GM18499 (cell line): ENCODE measurements around the gene RPS14.

ENCODE experiments used
- ATAC-seq: cut with Tn5 transposase; IDR thresholded peaks from one replicate; pipeline ENCODE4 v1.9.1; 2021; ENCODE audit warnings: moderate number of reproducible peaks; ENCODE audit not compliant: insufficient read depth, unreplicated experiment

Gene RPS14

DNA sequence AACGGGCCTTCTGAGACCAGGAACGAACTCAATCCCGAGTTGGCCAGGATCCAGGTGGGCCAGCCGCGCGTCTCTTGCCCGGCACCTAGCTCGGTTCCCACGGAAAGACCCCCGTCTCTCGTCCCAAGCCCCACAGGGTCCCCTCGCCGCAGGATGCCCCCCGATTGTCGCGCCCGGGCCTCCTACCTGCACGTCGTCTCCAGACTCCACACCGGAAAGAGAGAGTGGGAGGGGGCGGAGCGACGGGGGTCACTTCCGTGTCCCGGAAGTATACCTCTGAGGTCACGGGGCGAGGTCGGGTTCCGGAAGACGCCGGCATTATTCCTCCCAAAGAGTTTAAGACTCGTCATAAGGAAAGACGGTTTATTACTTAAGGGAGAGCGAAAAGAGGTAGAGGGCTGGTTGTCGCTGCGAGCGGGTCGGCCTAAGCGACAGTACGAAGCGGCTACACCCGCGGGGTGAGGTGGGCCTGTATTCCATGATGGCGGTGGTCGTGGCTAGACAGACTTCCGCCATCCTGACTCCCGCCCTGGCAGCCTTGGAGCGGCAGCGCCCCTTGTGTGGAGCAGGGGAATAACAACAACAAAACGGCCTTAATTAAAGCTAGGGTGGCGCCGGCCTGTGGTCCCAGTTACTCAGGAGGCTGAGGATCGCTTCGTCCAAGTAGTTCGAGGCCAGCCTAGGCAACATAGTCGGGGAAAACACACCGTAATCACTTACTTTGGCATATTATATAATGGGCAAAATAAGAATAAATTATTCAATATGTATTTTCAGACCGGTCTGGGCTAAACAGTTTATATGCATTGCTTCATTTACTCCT is at the start of gene RPS14:
RPS14 (minus strand) TSS at position 223 of the 823 bp plus-strand sequence. CDS start 2,006 bp downstream, outside the sequence.
- ATAC-seq: peak; percentile 86

DNA sequence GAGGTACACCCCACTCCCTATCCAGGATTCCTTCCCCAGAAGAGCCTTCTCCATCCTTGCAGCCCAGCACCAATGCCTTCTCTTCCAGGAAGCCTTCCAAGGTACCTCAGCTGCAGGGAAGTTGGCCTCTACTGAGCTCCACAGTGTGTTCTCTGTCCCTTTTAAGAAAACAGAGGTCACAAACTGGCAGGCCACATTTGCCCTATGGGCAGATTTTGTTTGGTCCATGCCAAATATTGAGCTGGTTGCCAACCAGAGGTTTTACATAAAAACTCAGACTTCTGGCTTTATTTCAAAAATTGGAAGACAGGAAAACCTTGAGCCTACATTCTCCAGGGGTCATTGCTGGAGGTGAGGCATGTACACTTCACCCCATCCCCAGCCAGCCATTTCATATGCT is 49.4 kb upstream of the RPS14 start:
- no peak for ATAC-seq

DNA sequence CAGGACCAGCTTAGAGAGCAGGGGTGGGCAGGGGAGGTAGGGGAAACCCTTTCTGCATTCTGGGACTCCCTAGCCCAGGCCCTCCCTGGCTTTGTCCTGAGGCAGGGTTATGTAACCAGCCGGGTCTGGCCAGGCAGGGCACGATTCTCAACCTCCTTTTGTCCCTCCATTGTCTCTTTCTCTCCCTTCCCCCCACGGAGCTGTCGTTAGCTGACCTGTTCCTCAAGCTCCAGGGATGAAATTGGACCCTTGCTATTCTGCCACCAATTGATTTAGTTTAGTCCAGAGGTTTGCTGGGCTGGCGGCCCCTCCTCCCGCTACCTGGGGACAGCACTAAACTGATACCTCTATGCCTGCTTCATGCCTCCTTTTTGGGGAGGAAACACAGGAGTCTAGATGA is 49.0 kb upstream of the RPS14 start:
- ATAC-seq: no peak

DNA sequence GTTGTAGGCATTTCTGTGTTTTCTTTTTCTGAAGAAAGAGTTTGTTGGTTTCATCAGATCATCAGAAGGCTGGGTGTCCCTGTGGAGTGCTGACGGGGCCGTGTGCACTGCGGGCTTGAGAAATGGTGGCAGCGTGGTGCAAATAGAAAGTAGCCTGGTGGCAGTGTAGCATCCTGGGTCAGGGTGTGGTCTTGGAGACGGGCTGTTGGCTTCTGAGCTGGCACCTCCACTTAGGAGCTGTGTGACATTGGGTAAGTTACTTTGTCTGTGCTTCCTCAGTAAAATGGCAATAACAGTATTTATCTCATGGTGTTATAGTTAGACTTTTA is 48.4 kb upstream of the RPS14 start:
- no peak for ATAC-seq

DNA sequence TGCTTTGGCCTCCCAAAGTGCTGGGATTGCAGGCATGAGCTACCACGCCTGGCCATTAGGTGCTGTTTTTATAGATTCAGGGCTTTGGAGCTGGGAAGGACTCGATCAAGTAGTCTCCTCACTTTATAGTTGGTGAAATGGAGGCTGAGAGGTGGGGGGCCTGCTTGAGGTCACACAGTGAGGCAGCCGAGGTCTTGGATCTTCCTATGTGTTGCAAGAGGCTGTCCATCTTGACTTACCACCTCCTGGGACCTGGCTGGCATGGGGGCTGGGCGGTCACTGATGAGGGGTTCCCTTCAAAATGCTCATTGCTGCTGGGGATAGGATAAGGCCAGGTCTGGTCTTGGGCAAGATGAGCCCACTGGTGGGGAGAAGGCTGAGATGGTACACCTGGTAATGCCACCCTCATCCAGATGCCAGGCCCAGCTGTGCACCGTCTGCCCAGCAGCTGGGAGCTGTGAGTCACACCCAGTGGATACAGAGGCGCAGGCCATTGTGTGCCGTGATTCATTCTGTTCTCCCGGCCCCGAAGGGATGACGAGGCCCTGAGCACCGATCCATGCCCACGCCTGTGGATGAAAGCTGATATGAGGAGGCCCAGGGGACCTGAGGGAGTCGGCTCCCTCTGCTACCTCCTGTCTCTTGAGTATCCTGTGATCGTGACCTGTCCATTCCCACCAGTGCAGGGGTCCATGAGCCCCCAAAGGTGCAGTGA is 47.9 kb upstream of the RPS14 start:
- ATAC-seq: no peak

DNA sequence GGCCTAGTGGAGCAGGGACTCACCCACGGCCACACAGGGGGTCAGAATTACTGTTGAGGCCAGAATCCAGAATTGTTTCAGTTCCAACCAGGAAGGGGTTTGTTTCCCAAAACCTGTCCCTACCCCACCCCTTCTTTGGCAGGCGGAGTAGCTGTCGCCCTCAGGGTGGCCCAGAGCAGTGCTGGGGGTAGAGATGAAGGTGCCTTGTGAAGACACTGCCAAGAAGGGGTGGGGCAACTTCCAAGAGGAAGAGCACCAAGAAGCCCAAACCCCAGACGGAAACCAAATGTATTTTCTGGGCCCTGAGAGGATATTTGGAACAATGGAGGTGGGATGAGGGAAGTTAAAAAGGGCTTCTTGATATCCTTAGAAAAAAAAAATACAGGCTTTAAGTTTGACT is 47.0 kb upstream of the RPS14 start:
- ATAC-seq: no peak

DNA sequence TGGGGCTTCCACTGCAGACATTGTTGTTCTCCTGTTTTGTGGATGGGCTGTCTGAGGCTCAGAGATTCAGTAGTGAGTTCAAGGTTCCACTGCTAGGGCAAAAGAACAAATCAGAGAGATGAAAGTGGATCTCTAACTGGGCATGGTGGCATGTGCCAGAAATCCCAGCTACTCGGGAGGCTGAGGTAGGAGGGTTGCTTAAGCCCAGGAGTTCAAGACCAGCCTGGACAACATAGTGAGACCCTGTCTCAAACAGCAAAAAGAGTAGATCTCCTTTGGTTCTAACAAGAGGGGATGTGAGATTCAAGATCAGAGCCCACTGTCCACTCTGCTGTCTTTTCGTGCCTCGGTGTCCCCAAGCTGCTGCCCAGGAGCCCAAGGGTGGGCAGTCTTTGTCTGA is 46.6 kb upstream of the RPS14 start:
- ATAC-seq: no peak

DNA sequence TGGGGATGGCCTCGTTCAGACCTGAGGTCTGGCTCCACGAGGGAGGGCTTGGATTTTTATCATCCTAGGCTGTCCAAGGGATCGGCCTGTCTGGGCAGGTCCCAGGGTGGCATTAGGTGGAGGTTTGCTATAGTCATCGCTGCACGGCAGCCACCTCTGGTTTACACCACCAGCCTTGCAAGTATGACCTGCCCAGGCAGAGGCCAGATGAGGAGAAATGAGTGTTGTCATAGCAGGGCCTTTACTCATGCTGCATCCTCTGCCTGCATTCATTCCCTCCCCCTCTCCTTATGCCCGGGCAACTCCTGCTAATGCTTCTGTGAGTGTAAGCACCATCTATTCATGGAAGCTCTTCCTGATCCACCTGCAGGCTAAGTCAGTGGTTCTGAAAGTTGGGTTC is 43.1 kb upstream of the RPS14 start:
- no peak for ATAC-seq

DNA sequence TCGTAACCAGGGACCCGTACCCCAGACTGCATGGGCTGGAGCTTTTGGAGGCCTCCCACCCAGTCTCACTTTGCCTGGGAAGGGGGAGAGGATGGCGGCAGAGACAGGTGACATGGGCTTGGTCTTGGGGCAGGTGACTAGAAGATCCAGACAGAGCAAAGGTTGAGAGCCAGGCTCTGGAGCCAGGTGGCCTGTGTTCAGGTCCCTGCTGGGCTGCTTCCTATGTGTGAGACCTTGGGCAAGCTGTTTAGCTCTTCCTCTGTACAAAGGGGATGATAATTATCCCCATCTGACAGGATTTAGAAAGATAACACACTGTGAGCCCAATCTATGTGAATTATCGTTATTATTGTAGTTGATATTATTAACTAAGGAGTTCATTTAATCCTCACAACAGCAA is 42.3 kb upstream of the RPS14 start:
- no peak for ATAC-seq

DNA sequence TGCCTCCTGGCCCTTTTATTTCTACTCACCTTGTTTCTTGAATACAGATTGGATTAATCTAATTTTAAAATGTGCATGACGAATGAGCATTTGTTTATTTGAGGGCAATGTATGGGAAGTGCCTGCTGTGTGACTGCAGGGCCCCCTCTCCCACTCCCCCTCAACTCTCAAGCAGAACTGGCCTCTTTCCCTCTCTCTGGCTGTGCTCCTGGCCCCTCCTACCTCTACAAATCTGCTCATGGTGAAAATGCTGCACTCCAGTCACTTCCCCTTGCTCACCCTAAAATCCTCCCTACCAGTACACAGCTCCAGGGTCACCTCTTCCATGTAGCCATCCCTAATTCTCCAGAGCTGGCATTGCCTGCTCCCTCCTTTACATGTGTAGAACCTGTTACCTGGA is 41.2 kb upstream of the RPS14 start:
- ATAC-seq: no peak

DNA sequence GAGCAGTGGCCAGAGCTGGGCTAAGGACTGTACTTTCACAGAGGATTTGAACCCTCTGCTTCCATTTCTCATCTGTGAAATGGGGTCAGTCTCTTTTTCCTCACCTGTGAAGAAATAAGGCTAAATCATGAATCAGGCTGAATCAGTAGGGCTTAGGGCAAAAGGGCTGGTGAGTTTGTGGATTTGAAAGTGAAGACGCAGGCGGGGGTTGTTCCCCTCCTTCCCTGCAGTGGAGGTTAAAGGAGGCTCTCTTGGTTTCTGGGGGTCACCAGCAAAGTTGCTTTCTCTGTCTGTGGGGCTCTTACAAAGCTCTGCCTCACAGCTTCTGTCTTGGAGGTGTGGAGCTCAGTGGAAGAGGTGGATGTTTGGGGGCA is 40.7 kb upstream of the RPS14 start:
- no peak for ATAC-seq

DNA sequence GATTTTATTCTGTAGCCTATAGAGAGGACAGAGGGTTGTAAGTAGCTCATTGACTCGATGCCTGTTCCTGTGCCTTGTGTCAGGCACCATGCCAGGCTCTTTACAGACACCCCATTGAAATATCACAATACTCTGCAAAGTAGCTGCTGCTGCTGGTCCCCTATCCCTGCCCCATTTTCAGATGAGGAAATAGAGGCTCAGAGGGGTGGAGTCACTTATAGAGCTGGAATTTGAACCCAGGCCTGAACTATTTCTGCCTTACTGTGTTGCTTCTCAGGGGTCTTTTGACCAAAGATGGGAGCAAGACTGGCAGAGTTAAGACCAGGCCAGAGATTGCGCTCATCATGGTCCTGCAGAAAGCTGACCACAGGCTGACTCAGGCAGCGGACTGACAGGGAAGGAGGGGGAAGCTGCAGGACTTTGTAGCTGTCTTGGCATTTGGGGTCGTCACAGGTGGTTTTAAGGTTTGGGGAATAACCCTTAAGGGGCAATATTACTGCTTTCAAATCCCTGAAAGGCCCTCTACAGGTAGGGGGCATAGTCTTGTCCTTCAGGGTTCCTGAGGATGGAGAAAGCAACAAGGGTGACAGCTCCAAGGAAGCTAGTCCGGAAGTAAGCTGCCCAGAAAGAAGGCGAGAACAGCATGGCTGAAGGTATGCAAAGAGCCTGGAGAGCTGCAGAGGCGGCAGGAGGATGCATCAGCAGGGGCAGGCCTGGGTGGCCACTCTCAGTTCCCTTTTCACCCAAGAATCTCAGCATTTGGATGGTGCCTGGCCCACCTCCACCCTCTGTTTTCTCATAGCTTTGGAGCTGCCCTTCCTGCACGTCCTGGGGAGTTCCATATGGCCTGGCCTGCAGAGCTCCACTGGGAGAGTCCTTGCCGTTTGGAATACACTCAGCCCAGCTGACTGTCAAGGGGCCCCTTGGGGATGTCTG is 40.1 kb upstream of the RPS14 start:
- peak; percentile 78 for ATAC-seq

DNA sequence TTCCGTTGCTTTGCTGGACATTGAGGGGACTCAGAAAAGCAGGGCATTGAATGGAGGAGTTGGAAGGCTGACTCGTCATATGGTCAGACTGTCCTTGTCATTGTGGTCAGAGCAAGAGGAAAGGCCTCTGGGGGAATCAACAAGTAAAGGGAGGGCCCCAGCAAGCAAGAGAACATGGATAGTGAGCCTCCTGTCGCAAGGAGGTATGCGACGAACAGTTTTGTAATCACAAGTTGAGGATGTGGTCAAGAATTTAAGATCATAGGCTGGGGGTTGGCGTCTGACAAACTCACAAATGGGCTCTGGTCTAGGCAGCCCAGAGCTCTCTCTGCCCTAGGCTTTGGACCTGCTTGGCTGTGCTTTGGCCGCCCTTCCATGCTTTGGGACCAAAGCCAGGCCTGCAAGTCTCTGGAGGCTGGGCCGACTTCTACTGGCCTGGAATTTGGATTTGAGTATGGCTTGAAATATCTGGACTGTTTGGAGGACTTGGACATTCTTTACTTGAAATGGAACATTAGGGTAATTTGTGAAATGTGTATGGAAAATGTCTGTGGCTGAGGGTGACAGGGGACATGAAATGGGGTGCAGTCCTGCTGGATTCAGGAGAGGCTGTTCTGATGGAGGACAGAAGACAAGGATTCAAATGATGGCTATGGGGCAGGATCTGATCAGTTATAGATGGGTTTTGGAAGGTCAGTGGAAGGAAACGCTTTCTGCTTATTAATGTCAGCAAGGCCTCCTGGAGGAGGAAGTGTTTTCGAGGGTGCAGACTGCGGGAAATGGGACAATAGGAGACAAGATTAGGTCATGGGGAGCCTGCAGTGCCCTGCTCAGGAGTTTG is 39.2 kb upstream of the RPS14 start:
- no peak for ATAC-seq

DNA sequence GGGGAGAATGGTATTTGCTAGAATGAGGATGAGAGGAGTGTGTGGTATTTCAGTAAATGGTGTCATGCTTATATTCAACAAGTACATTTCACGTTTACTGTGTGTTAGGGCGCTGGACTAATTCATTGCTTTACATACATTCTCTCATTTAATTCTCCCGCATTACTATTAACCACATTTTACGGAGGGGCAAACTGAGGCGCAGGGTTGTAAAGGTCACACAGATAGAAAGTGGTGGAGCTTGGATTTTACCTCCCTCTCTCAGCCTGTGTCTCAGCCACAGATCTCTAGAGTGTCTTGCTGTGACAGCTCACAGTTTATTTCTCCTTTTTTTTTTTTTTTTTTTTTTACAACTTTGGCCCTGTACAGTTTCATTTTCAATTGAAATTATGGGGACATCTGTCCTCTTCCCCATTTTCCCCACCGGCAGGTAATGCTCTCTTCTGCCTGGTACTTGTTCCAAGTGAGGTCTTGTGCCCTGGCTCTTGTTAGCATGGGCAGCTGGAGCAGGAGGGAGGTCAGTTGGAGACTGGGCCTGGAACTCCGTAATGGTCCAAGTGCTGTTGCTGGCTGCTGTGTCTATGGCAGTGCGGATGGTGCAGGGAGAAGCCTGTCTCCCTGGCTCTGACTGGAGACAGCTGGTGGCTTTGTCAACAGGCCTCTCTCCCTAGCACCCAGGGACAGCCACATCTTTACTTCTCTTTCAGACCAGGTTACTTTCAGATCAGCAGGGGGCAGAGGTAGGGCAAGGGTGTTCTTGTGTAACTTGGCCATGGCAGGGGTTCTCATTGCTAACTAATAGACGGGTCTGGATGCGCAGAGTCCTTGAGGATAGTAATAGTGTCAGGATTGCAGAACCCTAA is 37.9 kb upstream of the RPS14 start:
- no peak for ATAC-seq

DNA sequence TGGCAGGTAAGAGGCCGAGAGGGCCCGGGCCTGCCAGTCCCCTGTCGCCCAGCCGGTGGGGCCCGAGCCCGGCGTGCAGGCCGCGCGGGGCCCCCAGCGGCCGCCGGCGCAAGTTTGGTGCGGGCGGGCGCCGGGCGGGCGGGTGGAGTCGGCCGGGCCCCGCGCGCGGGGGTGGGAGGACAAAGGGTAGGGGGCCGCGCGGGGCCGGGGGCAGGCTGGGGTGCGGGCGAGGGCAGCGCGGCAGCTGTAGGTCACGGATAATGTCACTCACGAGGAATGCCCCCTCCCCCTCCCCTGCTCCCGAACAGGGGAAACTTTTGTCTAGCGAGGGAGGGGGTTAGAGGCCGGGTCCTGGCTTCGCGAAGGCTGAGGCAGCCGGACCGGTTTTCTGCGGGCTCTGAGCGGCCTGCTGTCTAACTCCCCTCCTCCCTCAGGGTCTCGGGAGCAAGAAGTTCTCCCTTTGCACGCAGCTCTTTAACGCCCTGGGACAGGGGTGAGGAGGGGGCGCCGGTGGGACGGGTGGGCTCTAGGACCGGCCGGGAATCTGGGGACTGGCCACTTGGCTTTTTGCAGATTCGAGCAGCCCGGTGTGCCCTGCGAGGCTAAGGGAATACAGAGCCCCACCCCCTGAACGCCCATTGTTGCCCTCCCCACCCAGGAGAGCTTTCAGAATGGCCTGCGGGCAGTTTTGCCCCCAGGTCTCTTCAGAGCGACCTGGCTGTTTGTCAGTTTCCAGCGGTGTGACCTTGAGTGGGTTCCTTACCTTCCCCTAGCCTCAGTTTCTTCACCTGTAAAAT is 37.1 kb upstream of the RPS14 start:
- ATAC-seq: no peak

DNA sequence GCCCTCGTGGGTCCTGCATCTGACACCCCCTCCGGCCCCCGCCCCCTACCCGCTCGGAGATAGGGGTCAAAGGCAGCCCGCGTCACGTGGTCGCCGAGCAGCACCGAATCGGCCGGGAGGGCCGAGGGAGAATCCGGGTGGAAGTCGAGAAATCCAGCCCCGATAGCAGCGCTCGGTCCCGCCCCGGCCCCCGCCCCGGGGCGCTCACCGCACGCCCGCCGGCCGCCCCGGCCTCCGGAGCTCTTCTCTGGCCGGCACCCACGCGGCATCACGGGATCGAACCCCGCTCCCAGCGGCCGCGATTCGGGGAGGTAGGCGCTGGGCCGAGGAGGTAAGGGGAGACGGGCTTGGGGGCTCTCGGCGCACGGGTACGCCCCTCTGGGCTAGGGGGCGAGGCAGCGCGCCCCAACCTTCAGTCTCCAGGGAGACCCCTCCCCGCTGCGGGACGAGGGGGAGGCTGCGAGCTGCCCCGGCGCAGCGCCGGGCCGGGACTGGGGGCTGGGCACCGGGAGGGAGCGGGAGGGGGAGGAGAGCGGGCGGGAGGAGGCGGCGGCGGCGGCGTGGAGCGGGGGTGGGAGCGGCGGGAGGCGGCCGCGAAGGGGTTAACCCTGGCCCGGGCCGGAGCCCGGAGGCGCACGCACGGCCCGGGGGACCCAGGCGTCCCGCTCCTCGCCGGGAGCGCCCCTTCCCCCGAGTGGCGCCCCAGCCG is 36.3 kb upstream of the RPS14 start:
- ATAC-seq: no peak

DNA sequence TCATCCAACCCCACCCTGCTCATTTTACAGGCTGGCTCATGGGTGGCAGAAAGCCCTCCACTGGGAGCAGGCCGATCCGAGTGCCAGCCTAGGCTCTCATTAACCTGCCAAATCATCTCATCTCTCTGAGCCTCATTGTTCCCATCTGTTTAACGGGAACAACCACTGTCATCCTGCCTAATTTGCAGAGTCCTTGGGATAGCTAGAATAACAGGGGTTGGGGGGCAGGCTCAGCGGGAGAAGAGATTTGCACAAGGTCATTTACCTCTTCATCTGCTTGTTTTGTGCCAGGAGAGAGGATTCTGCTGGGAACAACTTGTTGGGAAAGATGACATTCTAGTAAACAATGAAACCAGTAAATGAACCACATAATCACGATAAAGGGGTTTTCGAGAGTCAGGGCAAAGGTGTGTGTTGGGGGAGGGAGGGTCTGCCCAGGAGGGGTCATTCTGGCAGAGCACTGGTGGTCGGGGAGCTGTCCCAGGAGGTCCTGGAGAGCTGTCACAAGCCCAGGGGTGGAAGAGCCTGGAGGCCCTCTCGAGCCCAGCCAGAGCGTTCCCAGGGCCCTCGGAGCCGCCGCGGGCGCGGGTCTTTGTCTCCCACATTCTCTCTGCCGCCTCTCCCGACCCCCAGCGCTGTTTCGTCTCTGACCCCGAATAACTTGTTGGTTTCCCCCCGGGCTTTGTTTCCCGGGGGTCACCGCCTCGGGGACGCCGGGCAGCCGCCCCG is 35.6 kb upstream of the RPS14 start:
- no peak for ATAC-seq
